Stimulated activated CD8-positive, alpha-beta memory T cell treated with anti-CD3 and anti-CD28 coated beads, Interleukin-12 subunit alpha, Interleukin-12 subunit beta, amount 100 ng/mL, for 24 hours (primary cell): Measurements from ENCODE around the gene TMEM147.

Experiments
- DNase-seq: peaks from one replicate; pipeline ENCODE4 v3.0.0-alpha.2; 2020; ENCODE audit errors: extremely low read depth

Gene TMEM147

DNA sequence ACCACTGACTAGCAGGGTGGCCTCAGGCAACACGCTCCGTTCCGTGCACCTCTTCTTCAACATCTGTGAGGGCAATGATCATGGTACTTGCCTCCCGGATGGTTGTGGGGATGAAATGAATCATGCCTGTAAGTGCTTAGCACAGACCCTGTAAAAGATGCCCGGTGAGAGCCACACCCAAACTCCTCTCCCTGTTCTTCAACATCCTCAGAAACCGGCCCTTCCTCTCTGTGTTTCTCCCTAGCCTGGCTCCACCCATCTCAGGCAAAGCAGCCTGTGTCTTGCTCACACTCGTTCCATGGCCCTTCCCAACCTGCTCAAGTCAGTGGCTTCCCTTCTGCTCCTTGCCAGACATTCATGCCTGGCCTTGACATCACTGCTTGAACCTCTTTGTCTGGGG is 26.1 kb upstream of the TMEM147 start:
- no peak for DNase-seq

DNA sequence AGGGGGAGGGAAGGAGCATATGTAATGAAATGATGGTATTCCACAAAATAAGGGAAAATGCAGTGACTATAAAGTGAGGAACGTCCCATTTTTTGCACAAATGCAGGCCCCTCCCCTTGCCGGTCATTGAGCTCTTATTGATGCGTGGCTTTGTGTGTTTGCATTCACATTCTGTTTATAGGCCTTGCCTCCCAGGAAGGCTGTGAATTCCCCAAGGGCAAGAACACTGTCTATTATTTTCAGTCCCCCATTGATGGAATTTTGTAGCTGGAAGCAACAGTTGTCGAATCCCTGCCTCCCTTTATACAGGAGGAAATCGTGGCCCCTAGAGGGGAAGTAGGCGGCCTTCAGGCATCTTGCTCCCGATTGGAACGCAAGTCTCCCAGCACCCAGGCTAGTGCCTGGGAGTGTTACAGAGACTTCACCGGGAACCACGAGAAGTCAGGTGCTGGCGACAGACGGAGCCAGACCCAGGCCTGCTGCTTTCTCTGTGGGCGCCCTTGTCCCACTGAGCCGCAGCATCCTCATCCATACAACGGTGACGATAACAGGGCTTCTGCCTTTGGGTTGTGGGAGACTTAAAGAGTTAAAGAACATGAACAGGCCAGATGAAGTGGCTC is 24.2 kb upstream of the TMEM147 start:
- no peak for DNase-seq

DNA sequence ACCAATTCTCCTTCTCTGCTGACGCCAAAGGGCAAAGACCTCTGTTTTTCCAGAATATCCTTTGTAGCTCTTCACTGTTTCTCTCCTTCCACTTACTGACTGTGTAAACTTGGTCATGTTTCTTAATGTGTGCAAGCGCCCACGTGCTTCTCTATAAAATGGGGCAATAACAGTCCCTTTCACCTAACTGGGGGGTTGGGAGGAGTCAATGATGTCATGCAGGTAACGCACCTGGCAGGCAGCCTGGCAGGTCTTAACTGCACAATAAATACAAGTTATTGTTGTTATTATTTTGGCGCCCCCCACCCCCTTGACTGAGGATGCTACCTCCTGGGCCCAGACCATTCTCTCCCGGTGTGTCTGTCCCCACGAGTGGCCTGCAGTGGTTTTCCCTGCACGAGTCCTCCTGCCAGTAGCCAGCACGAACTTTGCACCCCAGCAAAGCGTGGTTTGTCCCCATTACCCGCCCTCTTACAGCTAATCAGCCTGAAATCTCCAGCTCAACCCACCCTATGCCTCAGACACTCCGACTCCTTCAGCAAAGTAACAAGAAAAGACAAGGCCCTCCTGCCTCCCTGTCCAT is 22.6 kb upstream of the TMEM147 start:
- DNase-seq, result no peak

DNA sequence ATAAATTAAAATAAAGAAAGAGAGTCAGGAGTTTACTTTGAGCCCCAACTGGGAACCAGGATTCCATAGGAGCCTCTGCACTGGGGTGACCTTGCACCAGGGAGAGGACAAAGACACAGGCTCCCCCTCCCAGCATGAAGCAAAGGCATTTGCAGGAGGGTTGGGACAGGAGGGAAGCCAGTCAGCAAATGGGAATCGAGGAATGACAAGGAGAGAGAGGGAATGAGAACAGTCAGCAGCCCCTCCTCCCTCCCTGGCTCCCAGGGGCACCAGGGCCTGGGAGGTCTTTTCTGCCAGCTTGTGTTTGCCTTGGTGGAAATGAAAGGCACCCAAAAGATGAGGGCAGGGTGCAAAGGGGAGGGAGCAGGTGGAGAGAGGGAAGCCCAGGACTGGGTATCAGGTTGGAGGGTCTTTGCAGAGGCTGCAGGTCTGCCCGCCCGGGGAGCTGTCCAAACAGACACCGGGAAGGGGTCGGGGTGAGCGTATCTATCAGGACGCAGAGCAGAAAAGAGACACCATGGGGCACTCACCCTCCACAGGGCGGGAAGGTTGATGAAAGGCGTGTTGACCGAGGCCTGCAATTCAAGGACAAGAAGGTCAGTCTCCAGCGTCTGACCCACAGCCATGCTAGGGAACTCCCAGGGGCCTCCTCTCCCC is 21.1 kb upstream of the TMEM147 start:
- no peak for DNase-seq

DNA sequence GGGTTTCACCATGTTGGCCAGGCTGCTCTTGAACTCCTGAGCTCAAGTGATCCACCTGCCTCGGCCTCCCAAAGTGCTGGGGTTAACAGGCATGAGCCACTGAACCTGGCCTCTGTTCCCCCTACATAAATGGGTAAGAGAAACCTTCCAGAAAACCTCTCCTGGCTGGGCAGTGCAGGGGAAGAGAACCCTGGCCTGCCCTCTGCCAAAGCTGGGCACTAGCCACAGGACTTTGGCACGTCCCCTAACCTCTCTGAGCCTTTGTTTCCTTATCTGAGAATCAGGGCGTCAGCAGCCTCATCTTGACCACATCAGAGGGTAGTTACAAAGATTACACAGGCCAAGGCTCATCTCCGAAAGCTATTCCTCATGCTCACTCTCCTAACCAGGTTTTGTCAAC is 19.6 kb upstream of the TMEM147 start:
- no peak for DNase-seq

DNA sequence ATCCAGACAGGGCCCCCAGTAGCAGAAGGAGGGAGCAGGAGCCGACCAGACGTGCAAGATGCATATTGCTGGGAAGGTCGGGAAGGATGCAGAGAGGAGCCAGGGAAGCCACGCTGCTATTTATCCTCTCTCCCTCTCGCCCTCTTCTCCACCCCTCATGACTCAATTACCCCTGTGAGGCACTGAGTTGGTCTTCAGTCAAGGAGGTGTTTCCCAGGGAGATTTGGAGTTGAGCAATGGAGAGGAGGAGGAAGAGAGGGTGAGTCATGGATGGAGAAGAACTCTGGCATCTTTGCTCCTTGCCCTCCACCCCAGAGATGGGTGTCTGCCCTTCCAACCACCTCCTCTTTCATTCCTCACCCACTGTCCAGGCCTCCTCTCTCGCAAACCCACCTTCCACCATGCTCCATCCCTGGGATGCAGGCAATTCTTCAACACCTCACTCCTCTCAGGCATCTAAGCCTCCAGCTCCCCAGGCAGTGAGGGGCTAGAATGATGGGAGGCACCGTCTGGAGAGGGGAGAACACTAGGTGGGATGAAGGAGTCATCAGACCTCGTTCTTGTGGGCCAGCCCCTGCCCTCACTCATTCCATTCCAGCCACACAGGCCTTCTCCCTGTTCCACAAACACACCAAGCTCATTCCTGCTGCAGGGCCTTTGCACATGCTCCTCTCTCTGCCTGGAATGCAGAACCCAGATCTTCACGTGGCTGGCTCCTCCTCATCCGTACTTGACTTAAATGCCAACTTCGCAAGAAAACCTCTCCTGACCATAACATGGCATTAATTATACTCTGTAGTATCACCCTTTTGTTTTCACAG is 17.0 kb upstream of the TMEM147 start, which contains the start of gene SBSN:
Gene SBSN (minus strand): TSS at position 94 of the 821 bp plus-strand sequence. CDS start 30 bp downstream, at position 64.
- DNase-seq, result no peak

DNA sequence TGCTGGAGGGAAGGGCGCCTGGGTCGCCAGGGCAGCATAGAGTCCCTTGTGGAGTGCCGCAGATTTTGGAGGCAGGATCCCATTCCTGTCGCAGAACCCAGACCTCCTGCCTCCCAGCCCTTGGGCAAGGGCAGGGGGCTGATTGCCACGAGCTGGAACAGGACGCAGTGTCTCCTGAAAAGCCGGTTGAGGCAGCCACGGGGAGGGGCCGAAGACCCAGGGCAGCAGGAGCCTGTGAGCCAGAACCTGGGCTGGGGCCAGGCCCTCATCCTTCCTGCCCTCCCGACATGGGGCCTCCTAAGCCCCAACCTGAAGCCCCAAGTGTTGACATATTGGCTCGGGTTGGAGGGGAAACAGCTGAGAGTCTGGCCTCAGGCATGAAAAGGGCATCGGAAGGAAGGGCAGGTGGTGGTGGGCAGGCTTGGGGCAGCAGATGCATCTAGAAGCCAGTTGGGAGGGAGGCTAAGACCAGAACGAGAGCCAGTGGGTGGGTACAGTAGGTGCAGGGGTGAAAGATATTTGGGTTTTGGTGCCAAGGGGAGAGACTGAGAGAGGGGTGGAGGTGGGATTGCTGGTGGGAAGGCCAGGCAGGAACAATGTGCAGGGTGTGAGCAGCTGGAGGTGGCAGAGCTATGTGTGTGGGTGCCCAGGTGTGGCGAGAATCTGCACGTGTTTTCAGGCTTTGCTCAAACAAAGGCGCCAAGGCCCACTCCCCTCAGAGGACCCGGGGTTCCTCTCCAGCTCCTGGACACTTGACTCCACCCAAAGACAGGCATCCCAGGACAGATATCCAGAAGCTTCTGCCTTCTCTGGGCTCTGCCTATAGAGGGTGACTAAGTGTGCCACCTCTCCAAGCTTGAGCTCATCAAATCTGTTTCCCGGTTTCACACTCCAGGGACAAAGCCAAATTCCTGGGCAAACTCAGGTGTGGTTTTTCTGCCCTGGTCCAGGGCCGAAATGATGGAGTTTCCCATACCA is 15.9 kb upstream of the TMEM147 start:
- DNase-seq, result no peak

DNA sequence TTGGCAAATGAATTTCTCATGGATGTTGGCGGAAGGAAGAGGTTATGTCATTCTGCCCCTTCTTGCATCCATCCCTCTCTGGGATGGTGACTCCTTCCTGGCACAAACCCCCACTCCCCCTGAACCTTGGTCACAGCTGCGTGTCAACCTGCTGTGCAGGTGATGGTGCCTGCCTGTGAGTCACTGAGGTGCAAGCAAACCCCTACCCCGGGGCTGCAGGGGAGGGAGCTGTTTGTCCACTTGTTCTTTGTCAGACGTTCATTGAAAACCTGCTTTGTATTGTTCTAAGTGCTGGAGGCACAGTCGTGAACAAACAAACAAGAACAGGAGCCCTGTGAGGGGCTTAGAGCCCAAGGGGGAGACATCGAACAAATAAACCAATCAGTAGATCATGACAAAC is 14.1 kb upstream of the TMEM147 start:
- DNase-seq, result no peak

DNA sequence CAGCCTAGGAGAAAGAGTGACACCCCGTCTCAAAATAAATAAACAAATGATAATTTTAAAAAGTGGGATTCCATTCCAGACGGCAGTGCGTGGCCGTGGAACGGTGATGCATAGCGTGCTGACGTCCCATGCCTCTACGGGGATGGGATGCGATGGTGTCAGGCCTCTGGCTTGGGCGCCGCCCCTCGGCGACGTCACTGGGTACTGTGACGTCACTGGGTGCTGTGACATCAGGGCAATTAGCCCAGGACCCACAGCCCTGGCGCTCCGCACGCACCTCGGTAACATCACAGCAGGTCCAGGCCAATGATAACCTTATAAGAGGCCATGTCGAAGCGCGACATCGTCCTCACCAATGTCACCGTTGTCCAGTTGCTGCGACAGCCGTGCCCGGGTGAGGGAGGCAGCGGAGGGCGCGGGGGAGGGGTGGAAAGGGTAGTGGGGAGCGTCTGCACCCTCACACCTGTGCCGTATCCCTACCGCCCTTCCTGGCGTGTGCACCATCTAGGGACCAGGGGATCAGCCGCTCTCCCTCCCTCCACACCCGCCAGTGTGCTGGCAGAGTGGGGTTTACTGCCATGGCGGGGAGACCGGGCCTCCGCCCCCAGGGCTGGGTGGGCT is 12.1 kb upstream of the TMEM147 start, which contains the start of gene GAPDHS:
Gene GAPDHS (plus strand): TSS at position 256 of the 621 bp plus-strand sequence. CDS start 72 bp downstream, at position 328.
- DNase-seq, result no peak

DNA sequence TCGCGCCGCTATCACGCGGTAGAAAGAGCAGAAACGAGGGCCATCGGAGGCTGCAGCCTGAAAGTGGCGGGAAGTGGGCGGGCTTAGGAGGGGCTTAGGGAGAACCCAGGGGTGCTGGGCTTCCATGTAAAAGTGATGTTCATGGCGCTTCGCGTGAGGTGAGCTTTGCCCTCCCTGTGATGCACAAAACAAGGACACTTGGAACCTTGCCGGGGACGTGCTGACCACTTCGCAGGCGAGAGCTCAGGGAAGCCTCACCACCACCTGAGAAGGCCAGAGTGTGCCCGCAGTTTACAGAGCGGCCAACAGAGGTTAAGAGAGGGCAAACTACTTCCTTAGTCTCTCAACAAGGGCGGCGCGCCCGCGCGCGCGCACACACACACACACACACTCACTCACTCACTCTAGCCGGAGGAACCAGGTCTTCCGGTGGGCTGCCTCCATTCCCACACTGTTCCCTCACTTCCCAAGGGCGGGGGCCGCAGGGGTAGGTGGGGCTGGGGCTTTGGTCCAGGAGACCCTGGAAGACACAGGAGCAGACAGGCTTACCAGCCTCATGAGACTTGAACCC is 11.5 kb upstream of the TMEM147 start:
- no peak for DNase-seq

DNA sequence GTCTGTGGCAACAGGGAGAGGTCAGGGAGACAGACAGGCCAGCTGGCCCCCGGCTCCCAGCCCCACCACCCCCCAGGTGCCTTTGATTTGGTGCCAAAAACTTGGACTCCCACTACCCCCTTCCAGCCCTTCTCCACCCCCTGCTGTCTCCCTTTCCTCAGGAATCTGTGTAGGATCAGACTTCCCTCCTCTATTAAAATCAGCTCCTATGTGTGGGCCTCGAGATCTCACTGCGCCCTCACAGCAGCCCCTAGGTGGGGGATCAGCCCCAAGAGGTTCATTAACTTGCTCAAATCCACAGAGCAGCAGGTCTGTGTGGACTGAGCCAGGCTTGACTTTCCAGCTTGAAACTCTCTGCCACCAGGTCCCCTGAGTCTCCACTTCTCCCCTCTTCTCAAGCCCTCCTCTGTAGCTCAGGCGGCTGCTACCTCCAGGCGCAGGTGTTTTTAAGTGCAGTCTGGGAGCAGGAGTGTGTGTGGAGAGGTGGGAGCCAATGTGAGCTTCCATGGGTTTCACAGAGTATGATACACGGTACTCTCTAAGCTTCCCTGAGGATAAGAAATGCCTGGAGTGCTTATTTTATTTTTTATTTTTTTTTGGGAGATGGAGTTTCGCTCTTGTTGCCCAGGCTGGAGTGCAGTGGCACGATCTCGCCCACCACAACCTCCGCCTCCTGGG is 10.5 kb upstream of the TMEM147 start:
- no peak for DNase-seq

DNA sequence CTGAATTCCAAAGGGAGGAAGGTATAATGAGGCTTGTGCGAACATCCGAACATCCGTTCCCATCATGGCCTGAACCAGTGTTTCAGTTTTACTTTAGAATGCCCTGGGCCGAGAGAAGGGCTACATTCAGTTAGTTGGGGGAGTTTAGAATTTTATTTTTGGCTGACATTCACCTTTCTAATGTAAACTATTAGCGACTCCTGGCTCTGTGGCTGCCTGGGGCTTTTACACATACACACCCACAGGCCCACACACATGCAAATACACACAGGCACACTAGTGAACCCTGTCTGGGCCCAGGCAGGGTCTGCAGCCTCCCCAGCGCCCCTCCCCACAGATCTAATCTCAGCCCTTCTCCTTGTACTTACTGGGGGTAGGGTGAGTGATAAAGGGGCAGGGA is 6.1 kb upstream of the TMEM147 start:
- DNase-seq, result no peak

DNA sequence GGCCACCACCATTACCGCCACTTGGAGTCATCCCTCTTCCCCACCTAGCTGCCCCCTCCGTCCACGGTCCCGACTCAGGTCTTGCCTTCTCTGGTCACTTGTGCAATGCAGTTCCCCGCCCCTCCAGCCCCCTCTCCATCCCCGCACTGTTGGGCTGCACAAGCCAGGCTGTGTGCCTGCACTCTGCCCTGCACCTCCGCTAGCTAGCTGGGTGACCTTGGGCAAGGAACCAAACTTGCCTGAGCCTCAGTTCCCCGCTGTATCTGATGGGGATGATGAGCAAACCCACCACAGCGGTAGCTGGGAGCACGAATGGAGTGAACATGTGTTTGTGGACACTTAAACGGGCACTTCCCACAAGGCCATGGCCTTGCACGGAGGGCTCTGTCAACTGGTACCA is 5.6 kb upstream of the TMEM147 start:
- no peak for DNase-seq

DNA sequence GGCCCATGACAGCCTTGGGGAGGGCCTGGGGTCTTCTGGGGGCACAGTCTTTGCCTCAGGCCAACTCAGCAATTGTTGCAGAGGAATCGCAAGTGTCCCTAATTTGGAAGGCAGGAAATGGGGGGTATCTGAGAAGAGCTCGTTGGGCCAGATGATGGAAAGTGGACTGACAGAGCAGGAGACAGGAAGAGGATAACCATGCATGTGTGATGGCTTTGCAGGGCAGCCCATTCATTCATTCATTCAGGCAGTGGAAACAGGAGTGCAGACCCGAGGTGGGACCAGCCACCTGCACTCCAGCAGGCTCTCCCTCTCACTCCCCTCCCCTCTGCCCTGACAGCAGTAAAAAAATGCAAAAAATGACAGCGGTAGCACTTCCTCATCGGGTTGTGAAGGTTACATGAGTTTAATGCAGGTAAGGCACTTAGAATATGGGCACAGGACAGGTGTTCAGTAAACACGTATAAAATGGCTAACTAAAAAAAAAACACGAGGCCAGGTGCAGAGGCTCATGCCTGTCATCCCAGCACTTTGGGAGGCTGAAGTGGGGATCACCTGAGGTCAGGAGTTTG is 5.0 kb upstream of the TMEM147 start:
- no peak for DNase-seq

DNA sequence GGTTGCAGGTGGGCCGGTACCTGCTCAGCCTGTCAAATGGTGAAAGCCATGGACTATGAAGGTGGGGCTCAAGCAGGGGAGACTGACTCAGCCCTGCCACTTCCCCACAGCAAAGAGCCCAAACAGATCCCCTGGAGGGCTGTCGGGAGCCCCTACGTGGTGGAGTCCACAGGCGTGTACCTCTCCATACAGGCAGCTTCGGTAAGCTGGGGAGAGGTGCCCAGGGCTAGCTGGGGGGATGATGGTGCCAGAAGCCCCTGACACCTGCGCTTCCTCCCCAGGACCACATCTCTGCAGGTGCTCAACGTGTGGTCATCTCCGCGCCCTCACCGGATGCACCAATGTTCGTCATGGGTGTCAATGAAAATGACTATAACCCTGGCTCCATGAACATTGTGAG is 3.2 kb upstream of the TMEM147 start:
- DNase-seq, result no peak

DNA sequence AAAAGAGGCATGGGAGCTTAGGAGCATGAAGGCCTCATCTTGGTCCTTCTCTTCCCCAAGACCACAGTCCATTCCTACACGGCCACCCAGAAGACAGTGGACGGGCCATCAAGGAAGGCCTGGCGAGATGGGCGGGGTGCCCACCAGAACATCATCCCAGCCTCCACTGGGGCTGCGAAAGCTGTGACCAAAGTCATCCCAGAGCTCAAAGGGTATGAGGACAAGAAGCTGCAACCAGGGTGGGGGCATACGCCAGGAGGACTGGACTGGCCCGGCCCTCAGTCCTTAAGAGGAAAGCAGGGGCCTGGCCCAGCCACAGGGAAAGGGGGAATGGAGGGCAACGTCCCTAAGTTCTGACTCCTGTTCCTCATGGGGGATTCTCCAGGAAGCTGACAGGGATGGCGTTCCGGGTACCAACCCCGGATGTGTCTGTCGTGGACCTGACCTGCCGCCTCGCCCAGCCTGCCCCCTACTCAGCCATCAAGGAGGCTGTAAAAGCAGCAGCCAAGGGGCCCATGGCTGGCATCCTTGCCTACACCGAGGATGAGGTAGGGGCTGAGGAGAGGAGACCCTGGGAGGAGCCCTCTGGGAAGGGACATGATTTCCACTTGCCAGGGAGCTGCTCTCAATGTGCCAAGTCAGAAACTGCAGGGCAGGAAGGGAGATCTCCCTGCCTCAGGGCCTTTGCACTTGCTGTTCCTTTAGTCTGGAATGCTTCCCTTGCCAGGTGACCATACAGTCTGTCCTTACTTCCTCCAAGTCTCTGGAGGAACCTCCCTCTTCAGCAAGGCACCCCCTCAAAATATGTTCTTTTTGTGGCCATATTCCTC is 1.9 kb upstream of the TMEM147 start:
- DNase-seq, result no peak

DNA sequence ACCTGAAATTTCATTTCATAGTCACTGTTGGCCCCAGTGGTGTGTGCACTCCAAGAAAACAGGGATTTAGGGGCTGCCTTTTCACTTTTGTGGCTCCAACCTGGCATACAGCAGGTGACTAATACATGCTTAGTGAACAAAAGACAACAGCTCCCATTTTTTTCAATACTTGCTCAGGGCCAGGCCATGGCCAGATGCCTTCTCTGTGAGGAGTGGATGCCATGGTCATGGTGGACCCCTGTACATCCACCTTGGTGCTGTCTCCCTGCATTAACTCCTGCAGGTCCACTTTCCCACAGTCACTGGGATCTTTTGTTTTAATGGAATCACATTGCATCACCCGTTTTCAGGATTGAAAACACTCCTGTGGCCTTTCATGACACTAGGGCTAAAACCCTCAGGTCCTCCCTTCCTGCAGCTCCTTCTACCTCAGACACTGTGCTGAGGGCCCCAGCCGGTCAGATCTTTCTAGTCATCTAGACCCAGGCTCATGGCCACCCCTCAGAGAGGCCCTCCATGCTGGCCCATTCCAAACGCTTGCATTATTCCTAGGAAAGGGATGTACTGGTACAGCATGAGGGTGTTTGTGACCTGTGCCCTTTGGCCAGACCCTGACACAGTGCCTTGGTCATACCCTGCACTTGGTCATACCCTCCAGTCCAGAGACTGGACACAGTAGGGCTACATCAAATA is 1.2 kb upstream of the TMEM147 start:
- no peak for DNase-seq

DNA sequence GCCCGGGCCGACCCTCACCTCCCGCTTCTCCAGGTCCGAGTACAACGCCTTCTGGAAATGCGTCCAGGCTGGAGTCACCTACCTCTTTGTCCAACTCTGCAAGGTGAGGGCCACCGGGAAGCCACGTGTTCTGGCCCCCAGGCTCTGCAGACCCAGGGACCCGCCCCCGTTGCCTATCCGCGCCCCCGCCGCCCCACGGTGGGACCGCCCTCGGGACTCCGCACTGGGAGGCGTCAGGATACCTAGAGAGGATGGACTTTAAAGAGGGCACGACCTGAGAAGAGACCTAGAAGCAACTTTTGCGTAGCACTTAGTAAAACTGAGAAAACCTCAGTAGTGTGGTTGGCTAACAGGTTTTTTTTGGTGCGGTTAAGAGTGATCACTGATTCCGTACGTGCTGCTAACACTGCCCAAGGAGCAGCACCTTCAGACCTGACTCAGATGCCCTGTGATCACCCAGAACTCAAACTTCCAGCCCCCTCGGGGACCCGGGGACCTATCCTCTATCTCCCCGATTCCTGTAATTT is 492 bp downstream of the TMEM147 start:
- DNase-seq, result peak; percentile 43
